Mesothelial cell of epicardium (in vitro differentiated cells): ENCODE measurements around the gene TACC2. TPM values are rescaled to one million over a fixed set of nuclear protein-coding genes. Genes with fewer than 3 reads are reported as not detected.
"Not testable (repeated sequence)": the region's sequence is repeated elsewhere in the genome, so short reads cannot be mapped to it uniquely, and the experiment has no call there.

Experiments
- DNase-seq, 2 experiments: peaks; one replicate each; pipeline ENCODE4 v3.0.0; 2021; ENCODE audit warnings: low spot score in 2 of 2; ENCODE audit not compliant: unreplicated experiment in 2 of 2
- H3K27ac Mint-ChIP-seq: 2 replicates; pipeline ENCODE4 v1.8.0; 2021; ENCODE audit warnings: mixed read lengths
- H3K27me3 Mint-ChIP-seq: 2 replicates; pipeline ENCODE4 v1.8.0; 2021; ENCODE audit warnings: low read depth, mixed read lengths
- H3K36me3 Mint-ChIP-seq: 2 replicates; pipeline ENCODE4 v1.8.0; 2021; ENCODE audit warnings: mixed read lengths
- H3K4me1 Mint-ChIP-seq: 2 replicates; pipeline ENCODE4 v1.8.0; 2021; ENCODE audit warnings: mixed read lengths
- H3K4me3 Mint-ChIP-seq: 2 replicates; pipeline ENCODE4 v1.8.0; 2021; ENCODE audit warnings: mild to moderate bottlenecking, moderate library complexity, mixed read lengths
- H3K9me3 Mint-ChIP-seq: 2 replicates; pipeline ENCODE4 v1.8.0; 2021; ENCODE audit warnings: mixed read lengths
- total RNA-seq: library from RNA; stranded (reverse); gene quantifications from 3 replicates; pipeline ENCODE4 v1.2.1, GENCODE V29; 2021
- TF ChIP-seq, protein P1 (sequence below): fragments of 200-600 bp; sonication (generic); IDR thresholded peaks from one replicate; pipeline ENCODE4 v1.5.0; 2021; ENCODE audit warnings: antibody characterized with exemption; ENCODE audit not compliant: unreplicated experiment

TACC2 gene
- total RNA-seq, 1 donor from 2014 or later = 25.5 TPM

- no peak overlapping the region for H3K27ac Mint-ChIP-seq
- DNase-seq = no peak
- H3K9me3 Mint-ChIP-seq = no peaks in the 10 kb centered on the region
- H3K36me3 Mint-ChIP-seq = no peaks in the 10 kb centered on the region
- TF ChIP-seq, protein P1, sequence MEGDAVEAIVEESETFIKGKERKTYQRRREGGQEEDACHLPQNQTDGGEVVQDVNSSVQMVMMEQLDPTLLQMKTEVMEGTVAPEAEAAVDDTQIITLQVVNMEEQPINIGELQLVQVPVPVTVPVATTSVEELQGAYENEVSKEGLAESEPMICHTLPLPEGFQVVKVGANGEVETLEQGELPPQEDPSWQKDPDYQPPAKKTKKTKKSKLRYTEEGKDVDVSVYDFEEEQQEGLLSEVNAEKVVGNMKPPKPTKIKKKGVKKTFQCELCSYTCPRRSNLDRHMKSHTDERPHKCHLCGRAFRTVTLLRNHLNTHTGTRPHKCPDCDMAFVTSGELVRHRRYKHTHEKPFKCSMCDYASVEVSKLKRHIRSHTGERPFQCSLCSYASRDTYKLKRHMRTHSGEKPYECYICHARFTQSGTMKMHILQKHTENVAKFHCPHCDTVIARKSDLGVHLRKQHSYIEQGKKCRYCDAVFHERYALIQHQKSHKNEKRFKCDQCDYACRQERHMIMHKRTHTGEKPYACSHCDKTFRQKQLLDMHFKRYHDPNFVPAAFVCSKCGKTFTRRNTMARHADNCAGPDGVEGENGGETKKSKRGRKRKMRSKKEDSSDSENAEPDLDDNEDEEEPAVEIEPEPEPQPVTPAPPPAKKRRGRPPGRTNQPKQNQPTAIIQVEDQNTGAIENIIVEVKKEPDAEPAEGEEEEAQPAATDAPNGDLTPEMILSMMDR = no peak
- H3K27me3 Mint-ChIP-seq = peaks cover 2% of the 10 kb centered on the region
- H3K4me1 Mint-ChIP-seq = peaks cover 3% of the 10 kb centered on the region
- no peak overlapping the region for H3K4me3 Mint-ChIP-seq
Observed at GRCh38 chr10:122022276-122022675, 33.3 kb downstream of the TACC2 start.

- H3K9me3 Mint-ChIP-seq, H3K27me3 Mint-ChIP-seq, H3K4me3 Mint-ChIP-seq, H3K4me1 Mint-ChIP-seq, H3K27ac Mint-ChIP-seq, H3K36me3 Mint-ChIP-seq, DNase-seq: not testable (repeated sequence)
Observed at GRCh38 chr10:122023257-122023656, 34.3 kb downstream of the TACC2 start.

DNA sequence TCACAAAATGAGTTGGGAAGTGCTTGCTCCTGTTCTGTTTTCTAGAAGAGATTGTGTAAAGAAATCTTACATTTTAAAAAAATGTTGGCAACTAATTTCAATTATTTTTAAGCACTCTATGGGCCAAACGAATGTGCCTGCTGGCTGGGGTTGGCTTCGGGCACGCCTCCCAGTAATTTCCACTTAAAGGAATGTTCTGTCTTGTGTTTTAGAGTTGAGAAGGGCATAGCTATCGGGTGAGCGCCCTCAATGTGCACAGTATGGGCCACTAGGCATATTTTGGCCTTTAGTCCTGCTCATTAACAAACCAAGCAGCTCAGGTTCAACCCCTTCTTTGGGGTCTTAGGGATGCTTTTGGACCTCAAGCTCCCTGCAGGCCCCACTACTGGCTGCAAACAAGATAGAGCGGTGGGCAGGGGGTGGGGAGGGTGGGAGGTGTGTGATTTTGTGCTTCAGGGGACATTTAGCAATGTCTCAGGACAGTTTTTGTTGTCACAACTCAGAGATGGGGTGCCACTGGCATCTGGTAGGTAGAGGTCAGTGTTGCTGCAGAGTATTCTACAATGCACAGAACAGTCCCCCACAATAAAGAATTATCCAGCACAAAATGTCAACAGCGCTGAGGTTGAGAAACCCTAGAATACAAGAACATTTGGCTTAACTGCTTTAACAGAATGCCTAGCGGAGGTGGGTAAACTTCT lies 40.7 kb downstream of the TACC2 start:
- Mint-ChIP-seq H3K9me3 (no peaks in the 10 kb centered on the region), H3K27ac (no peak overlapping the region), H3K36me3 (no peaks in the 10 kb centered on the region), H3K27me3 (no peaks in the 10 kb centered on the region), H3K4me1 (no peaks in the 10 kb centered on the region), H3K4me3 (no peak overlapping the region)
- DNase-seq = no peak
- TF ChIP-seq, protein P1 = no peak

DNA sequence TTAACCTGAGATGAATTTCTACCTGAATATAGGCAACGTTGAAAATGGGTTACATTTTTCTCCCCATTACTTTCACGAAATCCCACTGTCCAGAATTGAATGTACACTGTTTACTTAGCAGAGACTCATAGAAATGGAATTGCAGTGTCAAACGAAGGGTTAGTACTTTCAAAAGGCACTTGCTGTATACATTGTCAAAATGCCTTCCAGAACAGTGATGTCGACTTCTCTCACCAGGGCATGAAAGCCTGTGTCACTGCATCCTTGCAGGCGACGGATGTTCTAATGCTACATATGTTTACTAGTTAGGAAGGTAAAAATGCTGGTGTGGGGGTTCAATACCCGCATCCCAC lies 41.2 kb downstream of the TACC2 start:
- Mint-ChIP-seq H3K27ac (no peak overlapping the region), H3K9me3 (no peaks in the 10 kb centered on the region), H3K36me3 (no peaks in the 10 kb centered on the region), H3K4me1 (no peaks in the 10 kb centered on the region), H3K4me3 (no peak overlapping the region), H3K27me3 (no peaks in the 10 kb centered on the region)
- TF ChIP-seq, protein P1 = no peak
- no peak for DNase-seq

DNA sequence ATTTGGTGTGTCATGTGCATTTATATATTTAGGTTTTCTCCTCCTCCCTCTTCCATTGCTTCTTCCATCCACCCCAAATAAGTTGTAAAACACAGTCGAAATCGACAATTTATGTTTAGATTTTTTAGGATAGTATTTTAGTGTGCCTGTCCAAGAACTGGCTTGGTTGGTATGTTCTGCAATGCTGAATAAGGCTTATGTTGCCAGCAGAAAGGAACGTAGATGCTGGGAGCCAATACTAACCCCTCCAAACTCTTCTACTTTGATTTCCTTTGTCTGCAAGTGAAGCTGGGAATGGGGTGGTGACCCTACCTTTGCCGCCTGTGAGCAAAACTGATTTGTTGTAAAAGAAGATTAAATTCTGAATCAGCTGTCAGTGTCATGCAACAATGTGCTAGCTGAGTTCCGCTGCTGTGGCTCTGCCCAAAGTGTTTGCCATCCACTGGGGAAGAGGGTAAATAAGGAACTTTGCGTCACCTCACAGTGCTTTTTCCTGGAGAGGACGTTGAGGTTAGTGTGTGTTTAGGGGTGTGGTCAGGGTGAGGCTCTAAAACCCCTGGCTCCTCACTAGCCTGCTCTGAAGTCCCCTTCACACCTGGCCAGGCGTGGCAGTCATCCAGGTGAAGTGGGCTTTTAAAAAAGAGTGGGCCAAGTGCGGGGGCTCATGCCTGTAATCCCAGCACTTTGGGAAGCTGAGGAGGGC lies 44.4 kb downstream of the TACC2 start:
- no peaks in the 10 kb centered on the region for H3K4me1 Mint-ChIP-seq
- H3K36me3 Mint-ChIP-seq = no peaks in the 10 kb centered on the region
- no peak overlapping the region for H3K4me3 Mint-ChIP-seq
- no peak for DNase-seq
- TF ChIP-seq, protein P1 = no peak
- H3K9me3 Mint-ChIP-seq = no peaks in the 10 kb centered on the region
- H3K27me3 Mint-ChIP-seq = no peaks in the 10 kb centered on the region
- H3K27ac Mint-ChIP-seq = no peak overlapping the region

GRCh38 chr10:122034149-122034756 lies 45.3 kb downstream of the TACC2 start:
- TF ChIP-seq, protein P1 = no peak
- no peak for DNase-seq
- no peaks in the 10 kb centered on the region for H3K9me3 Mint-ChIP-seq
- no peaks in the 10 kb centered on the region for H3K4me1 Mint-ChIP-seq
- no peak overlapping the region for H3K4me3 Mint-ChIP-seq
- H3K27ac Mint-ChIP-seq = no peak overlapping the region
- no peaks in the 10 kb centered on the region for H3K36me3 Mint-ChIP-seq
- peaks cover 2% of the 10 kb centered on the region for H3K27me3 Mint-ChIP-seq
